NCI-H510A treated with DMSO at 0.1 percent for 48 hours (cell line): ENCODE results near the gene BPIFB2.

Source experiments
- DNase-seq: peaks from one replicate; lab custom pipeline; 2025; lab: John Stamatoyannopoulos, UW

The BPIFB2 gene

DNA sequence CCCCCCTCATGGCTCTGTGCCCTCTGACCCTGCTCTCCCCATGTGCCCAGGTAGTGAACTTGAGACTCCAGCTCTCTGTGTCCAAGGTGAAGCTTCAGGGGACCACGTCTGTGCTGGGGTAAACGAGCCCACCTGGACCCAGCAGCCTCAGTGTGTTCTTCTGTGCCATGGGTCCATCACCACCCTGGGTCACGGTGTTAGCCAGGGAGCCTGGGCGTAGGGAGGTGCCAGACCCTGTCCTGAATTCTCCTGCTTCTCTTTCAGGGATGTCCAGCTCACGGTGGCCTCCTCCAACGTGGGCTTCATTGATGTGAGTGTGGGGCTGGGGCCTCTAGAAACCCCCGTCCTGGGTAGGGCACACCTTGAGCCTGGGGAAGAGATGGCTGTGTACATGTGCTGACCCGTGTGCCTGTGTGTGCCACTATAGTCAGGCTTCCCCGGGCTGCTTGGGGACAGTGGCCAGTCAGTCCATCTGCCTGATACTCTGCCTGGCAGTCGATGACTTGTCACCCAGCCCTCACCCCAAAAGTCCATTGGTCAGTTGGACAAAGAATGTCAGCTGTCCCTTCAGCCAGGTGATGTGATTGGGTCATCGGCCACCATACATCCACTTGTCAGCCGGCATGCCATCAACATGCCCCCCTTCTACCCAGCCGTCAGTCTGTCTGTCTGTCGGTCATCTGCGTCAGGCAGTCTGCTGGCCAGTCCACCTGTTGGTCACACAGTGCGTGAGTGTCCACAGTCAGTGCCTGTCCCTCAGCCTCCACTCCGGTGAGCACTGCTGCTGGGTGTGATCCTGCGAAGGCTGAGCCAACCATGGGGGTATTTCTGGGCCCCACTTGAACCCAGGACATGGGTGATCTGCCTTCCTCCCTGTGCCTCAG lies 13.0 kb downstream of the BPIFB2 start:
- no peak for DNase-seq

DNA sequence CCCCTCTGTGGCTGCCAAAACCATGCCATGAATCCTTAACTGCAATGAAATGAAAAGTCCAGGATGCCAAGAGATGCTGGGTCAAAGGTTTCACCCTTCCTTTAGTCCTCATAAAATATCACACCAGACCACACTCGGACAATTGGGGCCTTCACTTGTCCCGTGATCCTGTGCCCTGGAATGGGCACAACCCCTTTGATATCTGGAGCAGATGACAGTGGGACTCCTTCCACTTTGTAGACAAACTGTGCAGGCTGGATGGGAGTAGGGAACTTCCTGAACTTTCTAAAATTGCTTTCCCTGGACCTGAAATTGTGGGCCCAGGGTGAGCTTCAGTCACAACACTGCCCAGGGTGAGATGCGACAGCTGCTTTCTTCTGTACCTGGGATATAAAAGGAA lies 14.4 kb downstream of the BPIFB2 start:
- no peak for DNase-seq

DNA sequence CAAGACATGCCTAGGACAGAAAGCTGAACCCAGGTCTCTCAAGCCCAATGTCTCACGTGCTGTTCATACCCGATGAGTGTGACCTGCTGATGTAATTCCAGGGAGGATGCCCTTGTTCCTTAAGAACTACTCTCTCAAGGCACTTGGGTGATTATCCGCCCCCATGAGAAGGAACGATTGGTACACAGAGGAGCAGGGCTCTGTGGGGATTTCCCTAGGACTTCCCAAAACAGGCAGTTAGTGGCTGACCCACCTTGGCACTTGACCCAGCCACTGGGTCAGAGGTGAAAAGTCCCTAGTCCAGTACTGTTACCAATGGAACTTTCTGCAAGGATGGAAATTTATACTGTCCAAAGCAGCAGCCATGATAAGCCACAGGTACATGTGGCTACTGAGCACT lies 14.8 kb downstream of the BPIFB2 start:
- DNase-seq, result no peak

DNA sequence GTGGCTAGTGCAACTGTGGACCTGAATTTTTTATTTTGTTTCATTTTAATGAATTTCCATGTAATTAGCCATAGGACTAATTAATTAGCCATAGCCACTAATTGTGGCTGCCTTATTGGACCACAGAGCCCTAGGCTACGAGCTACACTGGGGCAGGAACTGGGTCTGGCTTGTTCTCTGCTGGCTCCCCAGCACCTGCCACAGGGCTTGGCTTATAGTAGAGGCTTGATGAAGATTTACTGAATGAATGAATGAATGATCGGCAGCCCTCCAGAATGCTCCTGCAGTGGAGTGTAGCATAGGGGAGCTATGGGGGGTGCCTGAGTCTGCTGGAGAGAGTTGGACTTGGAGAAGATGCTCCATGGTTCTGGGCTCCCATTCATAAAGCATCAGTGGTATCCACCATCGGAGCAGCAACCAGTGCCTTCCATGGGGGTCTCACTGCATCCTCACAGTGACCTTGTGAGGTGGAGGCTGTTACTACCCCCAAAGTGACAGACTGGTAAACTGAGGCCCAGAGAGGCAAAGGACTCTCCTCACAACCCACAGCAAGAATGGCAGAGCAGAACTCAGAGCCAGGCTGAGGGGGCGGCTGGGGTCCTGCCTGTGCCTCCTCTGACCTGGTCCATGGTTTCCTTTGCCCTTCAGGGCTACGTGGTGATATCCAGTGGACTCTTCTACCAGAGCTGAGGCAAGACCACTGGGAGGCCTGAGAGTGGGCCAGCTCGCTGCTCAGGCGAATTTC lies 15.4 kb downstream of the BPIFB2 start:
- no peak for DNase-seq

DNA sequence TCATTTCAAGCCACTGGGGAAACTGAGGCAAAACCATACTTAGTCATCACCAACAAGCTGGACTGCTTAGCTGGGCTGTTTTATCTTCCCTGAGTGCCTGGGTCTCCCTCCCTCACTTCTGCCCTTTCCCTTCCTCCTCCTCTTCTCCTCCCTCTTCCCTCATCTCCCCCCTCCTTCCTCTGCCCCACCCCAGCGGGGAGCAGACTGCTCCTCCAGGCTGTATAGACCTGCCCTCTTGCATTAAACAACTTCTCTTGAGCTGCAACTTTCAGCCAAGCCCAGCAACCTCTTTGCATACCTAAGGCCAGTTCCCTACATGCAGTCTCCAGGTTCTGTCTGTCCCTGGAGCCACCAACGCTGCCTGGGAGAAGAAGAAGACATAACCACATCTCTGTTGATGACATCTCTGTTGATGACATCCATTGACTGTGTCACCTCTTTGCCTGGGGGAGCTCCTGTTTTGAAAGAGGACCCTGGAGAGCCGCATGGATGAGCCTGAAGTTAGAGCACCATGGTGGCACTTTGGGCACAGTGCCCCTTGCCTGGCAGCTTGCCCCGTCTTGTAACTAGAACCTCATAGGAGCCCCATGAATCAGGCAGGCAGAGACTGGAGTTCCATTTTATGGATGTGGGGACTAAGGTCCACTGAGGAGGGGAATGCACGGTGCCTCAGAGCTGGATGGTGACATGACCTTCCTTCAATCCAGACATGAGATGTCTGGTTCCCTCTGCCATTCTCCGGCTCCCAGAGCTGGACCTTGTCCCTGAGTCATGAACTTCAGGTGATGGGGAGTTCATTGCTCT lies 16.1 kb downstream of the BPIFB2 start:
- no peak for DNase-seq

DNA sequence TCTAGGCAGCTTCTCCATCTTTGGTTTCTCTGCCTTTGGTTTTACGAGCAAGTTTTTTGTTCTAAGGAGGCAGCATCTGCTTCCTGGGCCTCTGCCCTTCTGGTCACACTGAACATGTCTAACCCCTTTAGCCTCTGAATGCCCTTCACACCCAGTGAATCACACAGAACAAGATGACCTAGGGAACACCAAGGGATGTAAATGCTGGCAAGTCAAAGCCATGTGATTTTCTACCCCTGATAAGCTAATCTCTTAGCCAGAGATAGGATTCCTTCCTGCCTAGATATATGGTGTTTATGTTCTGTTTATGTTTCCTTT lies 16.7 kb downstream of the BPIFB2 start:
- DNase-seq, result no peak

DNA sequence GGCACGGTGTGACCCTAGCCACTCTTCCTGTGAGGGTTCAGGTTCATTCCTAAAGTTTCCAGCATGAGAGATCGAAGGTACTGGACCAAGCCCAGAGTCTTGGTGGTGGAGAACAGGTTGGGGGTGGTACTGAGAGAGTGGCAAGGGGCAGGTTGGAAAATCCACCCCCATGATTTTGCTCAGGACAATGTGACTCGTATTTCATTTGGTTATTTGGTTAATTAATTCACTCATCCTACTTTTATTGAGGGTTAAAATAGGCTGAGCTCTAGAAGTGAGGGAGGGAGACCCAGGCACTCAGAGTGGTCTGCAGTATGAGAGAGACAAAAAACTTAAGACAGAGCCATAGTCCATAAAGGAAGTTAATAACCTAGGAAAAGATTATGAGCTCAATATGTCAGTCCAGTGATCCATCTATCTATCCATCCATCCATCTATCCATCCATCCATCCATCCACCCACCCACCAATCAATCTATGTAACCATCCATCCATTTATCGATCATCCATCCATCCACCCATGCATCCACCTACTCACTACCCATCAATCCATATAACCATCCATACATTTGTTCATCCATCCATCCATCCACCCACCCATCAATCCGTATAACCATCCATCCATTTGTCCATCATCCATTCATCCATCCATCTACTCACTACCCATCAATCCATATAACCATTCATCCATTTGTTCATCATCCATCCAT lies 17.3 kb downstream of the BPIFB2 start:
- DNase-seq, result no peak

DNA sequence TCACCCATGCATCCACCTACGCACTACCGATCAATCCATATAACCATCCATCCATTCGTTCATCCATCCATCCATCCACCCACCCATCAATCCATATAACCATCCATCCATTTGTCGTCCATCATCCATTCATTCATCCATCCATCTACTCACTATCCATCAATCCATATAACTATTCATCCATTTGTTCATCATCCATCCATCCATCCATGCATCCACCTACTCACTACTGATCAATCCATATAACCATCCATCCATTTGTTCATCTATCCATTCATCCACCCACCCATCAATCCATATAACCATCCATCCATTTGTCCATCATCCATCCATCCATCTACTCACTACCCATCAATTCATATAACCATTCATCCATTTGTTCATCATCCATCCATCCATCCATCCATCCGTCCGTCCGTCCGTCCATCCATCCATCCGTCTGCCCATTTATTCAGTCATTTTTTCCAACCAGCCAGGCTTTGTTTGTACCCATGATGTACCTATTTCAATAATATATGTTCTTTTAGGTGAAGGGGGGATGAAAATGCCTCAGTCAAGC lies 17.9 kb downstream of the BPIFB2 start:
- no peak for DNase-seq

DNA sequence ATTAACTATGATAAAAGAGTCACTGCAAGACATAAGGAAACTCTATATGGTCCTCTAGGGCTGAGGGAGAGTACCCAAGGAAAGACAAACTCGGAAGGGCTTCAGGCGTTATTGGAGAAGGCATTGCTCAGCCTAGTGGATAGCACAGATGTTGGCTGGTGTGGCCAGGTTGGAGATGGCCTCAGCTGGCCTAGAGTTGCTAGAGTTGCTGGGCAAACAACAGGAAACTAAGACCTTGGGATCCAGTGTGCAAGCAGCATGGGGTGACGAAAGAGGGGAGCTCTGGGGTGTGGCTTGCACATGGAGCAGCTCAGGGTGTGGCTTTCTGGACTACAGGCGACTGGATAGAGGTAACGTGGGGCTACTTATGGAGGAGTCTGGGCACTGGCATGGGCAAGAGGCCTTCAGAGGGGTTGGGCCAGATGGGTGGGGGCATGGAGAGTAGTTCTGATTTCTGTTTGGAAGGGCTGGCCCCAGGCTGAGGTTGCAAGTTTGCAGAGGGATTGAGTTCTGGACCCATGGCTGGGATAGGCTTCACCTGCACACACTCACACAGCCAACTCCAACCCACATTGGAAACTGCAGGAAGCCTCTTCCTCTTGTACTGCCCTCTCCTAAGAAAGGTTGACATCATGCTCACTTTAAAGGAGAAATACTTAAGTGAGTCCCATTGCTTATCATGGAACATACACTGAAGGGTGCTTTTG lies 18.7 kb downstream of the BPIFB2 start:
- no peak for DNase-seq

DNA sequence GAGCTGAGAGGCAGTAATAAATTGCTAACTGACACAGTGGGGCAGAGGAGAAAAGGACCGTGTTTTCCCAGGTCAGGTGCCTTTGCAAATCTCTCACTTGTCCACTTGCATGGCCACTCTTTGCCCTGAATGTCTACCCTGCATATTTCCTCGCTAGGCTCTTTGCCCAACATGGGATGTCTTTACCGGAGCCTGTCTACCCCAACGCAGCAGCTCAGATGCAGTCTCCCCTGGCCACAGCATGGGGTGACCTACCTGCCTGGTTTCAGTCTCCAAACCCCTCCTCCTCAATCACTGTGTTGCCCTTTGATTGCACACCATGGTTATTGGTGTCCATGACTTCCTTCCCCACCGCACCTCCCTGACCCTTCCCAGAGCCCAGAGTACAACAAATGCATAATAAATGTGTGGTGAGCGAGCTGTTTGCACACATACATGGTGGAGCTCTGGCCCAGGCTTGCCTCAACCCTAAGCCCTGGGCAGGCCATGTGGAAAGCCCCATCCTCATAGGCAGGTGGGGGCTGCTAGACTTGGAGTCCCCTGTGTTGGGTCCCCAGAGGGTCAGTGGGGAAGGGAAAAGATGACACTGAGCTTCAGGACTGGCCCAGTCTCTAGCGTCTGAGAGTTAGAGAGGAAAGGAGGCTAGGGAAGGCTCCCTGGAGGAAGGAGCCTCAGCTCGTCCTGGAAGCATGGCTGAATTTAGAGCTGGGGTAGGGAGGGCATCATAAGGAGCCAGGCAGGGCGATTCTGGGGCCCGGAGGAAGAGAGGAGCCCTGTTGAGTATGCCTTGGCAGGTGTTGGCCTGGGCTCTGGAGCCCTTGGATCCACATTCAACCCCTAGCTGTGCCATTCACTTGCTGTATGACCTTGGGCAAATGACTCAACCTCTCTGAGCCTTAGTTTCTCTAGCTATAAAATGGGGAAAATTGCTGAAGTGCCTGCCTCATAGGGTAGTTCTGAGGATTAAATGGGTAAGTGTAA lies 19.6 kb downstream of the BPIFB2 start:
- no peak for DNase-seq

DNA sequence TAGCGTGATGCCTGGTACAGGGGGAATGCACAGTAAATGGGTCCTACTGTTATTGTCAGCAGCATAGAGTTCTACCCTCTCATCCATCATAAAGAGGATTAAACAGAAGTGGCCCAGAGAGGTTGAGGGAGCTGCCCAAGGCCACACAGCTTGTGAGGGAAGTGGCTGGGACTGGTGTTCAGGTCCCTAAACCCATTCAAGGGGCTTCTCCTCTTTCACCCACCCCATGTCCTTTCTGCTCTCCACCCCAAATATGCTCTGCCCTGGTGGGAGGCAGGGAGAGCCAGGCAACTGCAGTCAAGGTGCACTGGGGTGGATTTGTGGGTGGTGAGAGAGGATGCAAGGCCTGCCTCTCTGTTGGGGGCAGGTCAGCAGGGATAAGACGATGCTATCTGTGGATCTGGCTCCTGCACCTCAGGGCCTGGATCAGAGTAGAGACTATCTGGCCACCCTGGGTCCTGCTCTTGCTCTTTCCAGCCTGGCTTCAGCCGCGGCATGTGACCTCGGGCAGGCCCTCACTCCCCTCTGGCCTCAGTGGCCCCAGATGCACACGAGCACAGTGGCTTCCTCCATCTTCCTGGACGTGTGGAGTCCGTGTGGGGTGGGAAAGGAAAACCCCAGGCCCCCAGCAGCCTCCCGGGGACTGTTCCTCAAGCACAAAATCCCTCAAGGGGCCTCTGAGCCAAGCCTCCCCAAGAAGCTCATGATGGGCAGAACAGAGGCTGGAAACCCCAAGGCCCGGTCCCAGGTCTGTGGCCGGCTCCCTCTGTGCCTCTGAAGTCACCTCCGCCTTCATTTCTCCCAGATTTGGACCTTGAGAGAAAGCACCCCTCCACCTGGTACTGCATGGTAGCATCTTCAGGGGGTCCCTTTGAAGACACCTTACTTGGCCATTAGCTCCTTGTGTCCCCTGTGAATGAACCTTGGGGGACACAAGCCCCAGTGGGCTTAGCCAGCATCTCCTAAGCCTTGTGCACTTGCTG lies 20.6 kb downstream of the BPIFB2 start:
- no peak for DNase-seq

DNA sequence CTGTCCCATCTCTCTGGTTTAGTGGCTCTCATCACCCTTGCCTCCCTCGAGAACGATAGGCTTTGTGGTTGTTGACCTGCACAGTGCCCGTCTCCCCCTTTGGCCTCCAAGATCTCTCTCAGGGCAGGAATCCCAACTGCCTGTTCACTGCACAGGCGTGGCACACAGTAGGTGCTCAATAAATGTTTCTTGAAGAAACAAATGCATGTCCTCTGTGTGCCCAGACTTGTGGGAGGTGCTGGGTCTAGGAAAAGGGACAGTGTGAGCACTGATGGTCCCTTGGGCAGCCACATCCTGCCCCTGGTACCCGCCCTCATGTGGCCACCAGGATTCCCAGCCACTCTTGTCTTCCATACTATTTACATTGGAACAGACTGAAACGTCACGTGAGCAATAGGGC lies 21.4 kb downstream of the BPIFB2 start:
- DNase-seq, result no peak

DNA sequence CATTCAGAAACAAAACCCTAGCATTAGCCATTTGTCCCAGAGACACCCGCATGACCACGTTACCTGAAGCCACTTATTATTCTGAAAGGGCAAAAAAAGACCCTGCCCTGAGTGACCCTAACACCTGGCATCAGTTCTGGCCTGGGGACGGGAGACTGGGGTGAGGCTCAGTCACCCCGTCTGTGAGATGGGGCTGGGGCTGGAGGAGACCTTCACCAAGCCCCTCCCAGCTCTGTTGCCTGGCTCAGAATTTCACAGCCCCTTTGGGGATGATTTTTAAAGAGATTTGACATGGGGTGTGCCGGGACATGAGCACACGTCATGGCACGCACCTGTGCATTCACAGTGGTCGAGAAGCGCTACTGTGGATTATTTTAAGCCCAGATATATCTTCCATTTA lies 22.6 kb downstream of the BPIFB2 start:
- DNase-seq, result no peak

DNA sequence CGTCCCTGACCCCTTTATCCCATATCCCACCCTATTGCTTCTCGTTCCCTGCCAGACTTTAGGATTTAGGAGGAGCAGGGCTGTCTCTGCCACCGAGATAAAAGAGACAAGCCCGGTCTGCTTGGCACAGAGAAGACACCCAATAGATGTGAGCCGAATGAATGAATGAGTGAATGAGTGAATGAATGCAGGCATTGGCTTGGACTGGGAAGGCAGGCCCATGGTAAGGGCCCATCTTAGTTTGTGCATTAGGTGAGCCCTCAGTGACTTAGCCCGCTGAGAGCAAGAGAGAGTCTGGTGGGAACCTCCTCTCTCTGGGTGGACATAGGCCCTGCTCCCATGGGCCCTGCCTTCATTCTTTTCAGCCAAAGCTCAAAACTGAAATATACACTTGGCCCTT lies 23.1 kb downstream of the BPIFB2 start:
- DNase-seq, result no peak

DNA sequence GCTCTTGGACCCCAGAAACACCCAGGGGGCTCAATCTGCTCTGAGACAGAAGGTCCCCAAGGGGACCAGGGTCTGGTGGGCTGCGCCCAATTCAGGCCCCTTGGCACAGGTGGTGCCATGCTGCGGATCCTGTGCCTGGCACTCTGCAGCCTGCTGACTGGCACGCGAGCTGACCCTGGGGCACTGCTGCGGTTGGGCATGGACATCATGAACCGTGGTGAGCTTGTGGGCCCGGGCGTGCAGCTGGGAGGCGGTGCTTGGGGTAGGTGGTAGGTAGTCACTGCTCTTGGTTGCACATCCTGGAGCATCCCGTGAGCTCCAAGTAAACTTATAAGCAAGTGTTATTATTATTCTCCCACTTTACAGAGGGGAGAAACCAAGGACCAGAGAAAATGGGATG lies 24.0 kb downstream of the BPIFB2 start, which contains the start of gene BPIFB6:
Gene BPIFB6, plus strand, starts transcription at position 118 of the 400 bp plus-strand sequence. Its CDS starts 0 bp downstream, at position 118.
- DNase-seq, result no peak

DNA sequence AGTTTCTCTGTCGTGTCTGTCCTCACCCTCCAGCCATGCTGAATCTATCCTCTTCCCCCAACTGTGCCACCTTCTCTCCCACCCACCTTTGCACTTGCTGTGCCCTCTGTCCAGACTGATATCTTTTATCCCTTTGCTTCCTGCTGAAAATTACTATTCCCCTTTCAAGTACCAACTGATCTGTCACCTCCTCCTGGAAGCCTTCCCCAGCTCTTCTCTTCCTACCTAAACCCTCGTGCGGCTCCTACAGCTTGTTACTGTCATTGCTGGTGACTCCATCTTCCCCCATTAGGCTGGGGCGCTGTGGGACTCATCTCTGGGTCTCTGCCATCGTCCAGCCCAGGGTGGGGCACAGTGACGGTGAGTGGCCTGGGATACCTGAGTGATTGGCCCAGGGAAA lies 25.1 kb downstream of the BPIFB2 start:
- DNase-seq, result no peak

DNA sequence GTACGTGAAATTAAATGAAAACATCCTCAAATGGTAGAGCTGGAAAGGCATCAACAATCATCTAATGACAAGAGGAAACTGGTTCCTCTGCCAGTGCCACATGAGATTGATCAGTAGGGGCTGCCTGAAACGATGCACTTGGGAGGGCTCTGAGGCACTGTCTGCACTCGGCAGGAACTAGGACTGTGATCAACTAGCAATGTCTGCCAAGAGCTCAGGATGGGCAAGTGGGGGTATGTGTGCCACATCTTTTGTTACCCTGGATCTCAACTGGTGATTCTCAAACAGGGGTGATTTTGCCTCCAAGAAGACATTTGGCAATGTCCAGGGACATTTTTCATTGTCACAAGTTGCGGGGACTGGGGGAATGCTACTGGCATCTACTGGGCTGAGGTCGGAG lies 25.9 kb downstream of the BPIFB2 start:
- no peak for DNase-seq

DNA sequence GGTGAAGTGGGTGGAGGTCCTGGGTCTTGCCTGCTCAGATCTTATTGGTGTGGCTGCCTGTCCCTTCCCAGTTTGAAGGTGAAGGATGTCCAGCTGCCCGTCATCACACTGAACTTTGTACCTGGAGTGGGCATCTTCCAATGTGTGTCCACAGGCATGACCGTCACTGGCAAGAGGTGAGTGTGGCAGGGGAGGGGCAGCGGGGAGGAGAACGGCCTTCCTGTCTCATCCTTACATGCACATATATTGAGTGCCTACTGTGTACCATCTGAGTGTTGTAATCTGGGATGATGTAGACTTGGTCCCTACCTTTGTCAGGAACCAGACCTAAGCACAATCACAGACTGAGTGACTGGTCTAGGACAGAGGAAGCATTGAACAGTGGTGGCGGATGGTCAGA lies 26.6 kb downstream of the BPIFB2 start:
- no peak for DNase-seq
